H1 (cell line): ENCODE data around the gene FKRP. TPM values are rescaled to one million over a fixed set of nuclear protein-coding genes. Genes with fewer than 3 reads are reported as not detected.

Experiments used
- CTCF ChIA-PET: fragments of 300-600 bp; sonication (Branson Sonifier 250); formaldehyde crosslinking; loops from one replicate; lab custom pipeline; 2021; ENCODE audit not compliant: partially characterized antibody; lab: Charles Lee
- POLR2A ChIA-PET: fragments of 300-600 bp; sonication (Branson Sonifier 250); formaldehyde crosslinking; loops from one replicate; lab custom pipeline; 2021; ENCODE audit warnings: inconsistent platforms; ENCODE audit not compliant: partially characterized antibody; lab: Charles Lee
- DNase-seq, 2 experiments: peaks; one replicate each; pipeline versions ENCODE4 v3.0.0 to v3.0.0-alpha.2; 2010 to 2022; ENCODE audit warnings: low spot score in 2 of 2, low read depth in 1 of 2, mixed read lengths in 1 of 2
- FAIRE-seq: peaks from 2 replicates; lab custom pipeline; 2011; peaks lifted over from hg19 to GRCh38; lab: Jason Lieb, UNC
- H2AFZ ChIP-seq: 2 replicates; pipeline ENCODE4 v1.8.1; 2012; ENCODE audit warnings: low read length, inconsistent platforms
- H2AK5ac ChIP-seq: 2 replicates; pipeline ENCODE4 v1.6.1; 2013; ENCODE audit warnings: low read depth, low read length
- H2BK120ac ChIP-seq: replicated peaks from 2 replicates; pipeline ENCODE3; 2013; ENCODE audit warnings: low read depth, low read length, inconsistent platforms
- H2BK12ac ChIP-seq: 2 replicates; pipeline ENCODE4 v1.6.1; 2013; ENCODE audit warnings: low read depth, low read length
- H2BK15ac ChIP-seq: 2 replicates; pipeline ENCODE4 v1.6.1; 2013; ENCODE audit warnings: low read length
- H2BK20ac ChIP-seq: 2 replicates; pipeline ENCODE4 v1.6.1; 2013; ENCODE audit warnings: low read length
- H2BK5ac ChIP-seq: 2 replicates; pipeline ENCODE4 v1.6.1; 2013; ENCODE audit warnings: low read depth, low read length
- H3K14ac ChIP-seq: 2 replicates; pipeline ENCODE4 v1.6.1; 2013; ENCODE audit warnings: inconsistent platforms; ENCODE audit not compliant: insufficient read length
- H3K18ac ChIP-seq: 2 replicates; pipeline ENCODE4 v1.6.1; 2013; ENCODE audit warnings: low read length; ENCODE audit errors: extremely low read depth
- H3K23ac ChIP-seq: 2 replicates; pipeline ENCODE4 v1.6.1; 2013; ENCODE audit warnings: inconsistent platforms; ENCODE audit not compliant: insufficient read length
- H3K23me2 ChIP-seq: 2 replicates; pipeline ENCODE4 v1.6.1; 2013; ENCODE audit warnings: low read depth, low read length
- H3K27ac ChIP-seq: 2 replicates; pipeline ENCODE4 v1.6.1; 2011; ENCODE audit warnings: low read depth, low read length, inconsistent platforms
- H3K27me3 ChIP-seq, 4 experiments: replicated peaks in 1 of 4; 1 replicate in 1 of 4; 2 replicates in 3 of 4; pipeline versions ENCODE4 v1.6.1 to v1.8.1; 2011 to 2013; ENCODE audit warnings: low read length in 3 of 4, mild to moderate bottlenecking in 3 of 4, inconsistent platforms in 2 of 4, mixed read lengths in 2 of 4, moderate library complexity in 1 of 4; ENCODE audit not compliant: control insufficient read depth in 3 of 4, insufficient read depth in 3 of 4; ENCODE audit errors: extremely low read depth in 1 of 4
- H3K36me3 ChIP-seq, 4 experiments: 2 replicates each; pipeline versions ENCODE4 v1.6.1 to v1.8.1; 2011 to 2013; ENCODE audit warnings: mild to moderate bottlenecking in 4 of 4, low read length in 3 of 4, moderate library complexity in 2 of 4, control low read depth in 1 of 4, inconsistent platforms in 1 of 4; ENCODE audit not compliant: insufficient read depth in 4 of 4, control insufficient read depth in 2 of 4
- H3K4ac ChIP-seq: replicated peaks from 2 replicates; pipeline ENCODE3; 2013; ENCODE audit warnings: low read length, low read depth, mixed read lengths, inconsistent platforms; ENCODE audit not compliant: insufficient read length
- H3K4me1 ChIP-seq, 4 experiments: replicated peaks in 1 of 4; 1 replicate in 1 of 4; 2 replicates in 3 of 4; pipeline versions ENCODE4 v1.6.1 to v1.8.1; 2011 to 2013; ENCODE audit warnings: low read length in 3 of 4, inconsistent platforms in 2 of 4, mixed read lengths in 1 of 4; ENCODE audit not compliant: insufficient read depth in 4 of 4, control insufficient read depth in 3 of 4
- H3K4me2 ChIP-seq, 2 experiments: 2 replicates each; pipeline versions ENCODE4 v1.6.1 to v1.8.1; 2011 to 2013; ENCODE audit warnings: low read depth in 2 of 2, low read length in 2 of 2, control low read depth in 1 of 2, inconsistent platforms in 1 of 2, mild to moderate bottlenecking in 1 of 2; ENCODE audit not compliant: insufficient read depth in 1 of 2
- H3K4me3 ChIP-seq, 4 experiments: fragments of 200-600, 300-600 bp in 1 of 4; sonication (generic), shearing (Covaris generic), sonication (Bioruptor Twin) in 1 of 4; 2 replicates each; pipeline versions ENCODE4 v1.5.1 to v1.8.1; 2011 to 2016; ENCODE audit warnings: low read length in 4 of 4, low read depth in 3 of 4, control low read depth in 2 of 4, inconsistent platforms in 2 of 4, mild to moderate bottlenecking in 2 of 4, mixed read lengths in 1 of 4, moderate library complexity in 1 of 4; ENCODE audit not compliant: insufficient read depth in 2 of 4; ENCODE audit errors: extremely low read depth in 1 of 4
- H3K56ac ChIP-seq: replicated peaks from 2 replicates; pipeline ENCODE3; 2013; ENCODE audit warnings: low read depth, mild to moderate bottlenecking, mixed read lengths, low read length, inconsistent platforms; ENCODE audit not compliant: insufficient read length
- H3K79me1 ChIP-seq: 2 replicates; pipeline ENCODE4 v1.6.1; 2013; ENCODE audit warnings: low read depth, low read length, control low read depth
- H3K79me2 ChIP-seq, 2 experiments: 2 replicates each; pipeline versions ENCODE4 v1.6.1 to v1.8.1; 2012 to 2013; ENCODE audit warnings: low read length in 2 of 2, mild to moderate bottlenecking in 2 of 2, inconsistent platforms in 1 of 2; ENCODE audit not compliant: insufficient read depth in 2 of 2, control insufficient read depth in 1 of 2
- H3K9ac ChIP-seq, 4 experiments: replicated peaks in 1 of 4; 1 replicate in 1 of 4; 2 replicates in 3 of 4; pipeline versions ENCODE4 v1.6.1 to v1.8.1; 2011 to 2013; ENCODE audit warnings: low read depth in 3 of 4, low read length in 3 of 4, control low read depth in 2 of 4, mild to moderate bottlenecking in 2 of 4, moderate library complexity in 2 of 4, inconsistent platforms in 1 of 4; ENCODE audit errors: extremely low read depth in 1 of 4
- H3K9me3 ChIP-seq, 2 experiments: 2 replicates each; pipeline versions ENCODE4 v1.6.1 to v1.8.1; 2012 to 2013; ENCODE audit warnings: mild to moderate bottlenecking in 2 of 2, moderate library complexity in 2 of 2, control low read depth in 1 of 2, inconsistent platforms in 1 of 2, low read depth in 1 of 2, low read length in 1 of 2, mixed read lengths in 1 of 2; ENCODE audit not compliant: insufficient read depth in 2 of 2
- H4K20me1 ChIP-seq, 2 experiments: replicated peaks in 1 of 2; 2 replicates each; pipeline versions ENCODE3 to v1.8.1; 2011 to 2013; ENCODE audit warnings: inconsistent platforms in 2 of 2, low read length in 2 of 2, mild to moderate bottlenecking in 1 of 2; ENCODE audit not compliant: insufficient read depth in 2 of 2, control insufficient read depth in 1 of 2
- H4K5ac ChIP-seq: 2 replicates; pipeline ENCODE4 v1.6.1; 2013; ENCODE audit warnings: low read length, low read depth, mixed read lengths, inconsistent platforms; ENCODE audit not compliant: insufficient read length
- H4K8ac ChIP-seq: 2 replicates; pipeline ENCODE4 v1.8.0; 2013; ENCODE audit warnings: mild to moderate bottlenecking, moderate library complexity, low read length, inconsistent platforms; ENCODE audit not compliant: insufficient read depth; ENCODE audit errors: extremely low read depth
- H4K91ac ChIP-seq: replicated peaks from 2 replicates; pipeline ENCODE3; 2013; ENCODE audit warnings: low read length, mixed read lengths, inconsistent platforms; ENCODE audit not compliant: insufficient read length
- ASH2L ChIP-seq: fragments of 200-600, 300-600 bp; sonication (generic); IDR thresholded peaks from one replicate; pipeline ENCODE4 v1.7.1; 2017; ENCODE audit warnings: low read length
- BACH1 ChIP-seq: IDR thresholded peaks from 2 replicates; pipeline ENCODE4 v1.6.1; 2012; ENCODE audit warnings: low read length, improper control_type of control experiment
- CBX8 ChIP-seq: fragments of 300-800, 300-1000 bp; sonication (generic); IDR thresholded peaks from 2 replicates; pipeline ENCODE4 v1.7.1; 2016; ENCODE audit warnings: low read depth, low read length, borderline replicate concordance
- CREB1 ChIP-seq: IDR thresholded peaks from 2 replicates; pipeline ENCODE4 v1.6.1; 2012; ENCODE audit warnings: inconsistent platforms
- GABPA ChIP-seq: IDR thresholded peaks from 2 replicates; pipeline ENCODE4 v1.6.1; 2011; ENCODE audit warnings: mild to moderate bottlenecking, low read length, moderate library complexity, borderline replicate concordance; ENCODE audit not compliant: insufficient read depth
- HDAC2 ChIP-seq, 2 experiments: fragments of 300-600 bp in 1 of 2; sonication (generic) in 1 of 2; IDR thresholded peaks; 2 replicates each; pipeline ENCODE4 v1.6.1; 2011 to 2012; ENCODE audit warnings: low read depth in 2 of 2, low read length in 2 of 2, mild to moderate bottlenecking in 2 of 2, moderate library complexity in 2 of 2, borderline replicate concordance in 1 of 2, inconsistent platforms in 1 of 2
- HDAC6 ChIP-seq: IDR thresholded peaks from one replicate; pipeline ENCODE4 v1.7.1; 2012; ENCODE audit warnings: low read depth, mild to moderate bottlenecking, inconsistent platforms, low read length, moderate library complexity
- KDM1A ChIP-seq: fragments of 200-600, 300-600 bp; sonication (generic); IDR thresholded peaks from 2 replicates; pipeline ENCODE4 v1.7.1; 2016; ENCODE audit warnings: mild to moderate bottlenecking, low read length, borderline replicate concordance
- NANOG ChIP-seq: IDR thresholded peaks from 2 replicates; pipeline ENCODE4 v1.6.1; 2011; ENCODE audit warnings: low read length, low read depth, mild to moderate bottlenecking, inconsistent platforms; ENCODE audit not compliant: insufficient read depth, poor library complexity, severe bottlenecking
- POU5F1 ChIP-seq: IDR thresholded peaks from 2 replicates; pipeline ENCODE4 v1.6.1; 2011; ENCODE audit warnings: low read depth, mild to moderate bottlenecking, low read length, moderate library complexity
- SIRT6 ChIP-seq: IDR thresholded peaks from one replicate; pipeline ENCODE4 v1.7.1; 2012; ENCODE audit warnings: low read length, inconsistent platforms
- SIX5 ChIP-seq: IDR thresholded peaks from 2 replicates; pipeline ENCODE4 v1.6.1; 2011; ENCODE audit warnings: mild to moderate bottlenecking, low read depth, low read length
- TCF12 ChIP-seq: IDR thresholded peaks from 2 replicates; pipeline ENCODE4 v1.6.1; 2011; ENCODE audit warnings: low read depth, mild to moderate bottlenecking, low read length
- WGBS, 2 experiments: shearing (Covaris generic) in 1 of 2; methylation state at CpG; one replicate each; pipeline versions ENCODE4 v1.1.6 to v1.1.7; 2013 to 2015; ENCODE audit warnings: low lambda C conversion rate in 2 of 2, mixed read lengths in 2 of 2, inconsistent platforms in 1 of 2, low coverage in 1 of 2, missing lambda C conversion rate in 1 of 2; ENCODE audit not compliant: insufficient replicate concordance in 2 of 2, insufficient coverage in 1 of 2, insufficient read length in 1 of 2; ENCODE audit errors: extremely low coverage in 1 of 2, missing lambda C conversion rate in 1 of 2; 5-methylcytosine and 5-hydroxymethylcytosine counted together
- polyA plus RNA-seq, 7 experiments: library from polyadenylated mRNA; depleted of rRNA in 3 of 7; stranded (reverse) in 5 of 7; unstranded in 2 of 7; fragments of >200 nt in 5 of 7; fragments of 200-250 nt in 2 of 7; gene quantifications; 1 replicate in 5 of 7; 2 replicates in 1 of 7; 4 replicates in 1 of 7; pipeline versions ENCODE4 v1.2.1 to v1.2.3, GENCODE V29; 2011 to 2013; ENCODE audit warnings: missing spikeins in 2 of 7, mixed read lengths in 2 of 7
- total RNA-seq: library from RNA; stranded (reverse); fragmentation: NEBNext Ultra II Directional; extraction: Animal tissue kit (Norgen Biotek cat#: 25700); gene quantifications from 2 replicates; pipeline ENCODE4 v1.2.1, GENCODE V29; 2021

Gene FKRP
- total and polyA plus RNA-seq, 2 of the 8 experiments (the other 6 are each of a cell fraction or from before 2014, with no cell fraction given) = 17.1 to 24.4 TPM

- H3K56ac ChIP-seq = no peak overlapping the region
- CTCF ChIA-PET = interaction anchor here (1.1 to 12.0 kb wide), 5 partner anchors 13 to 64 kb away, joined by 3 to 176 read pairs (median 3); no protein-coding TSS in a partner anchor
- no peak overlapping the region for H2BK12ac ChIP-seq
- no peak overlapping the region for H3K4ac ChIP-seq
- no peak overlapping the region for H3K9ac ChIP-seq
- no peak overlapping the region for H2BK15ac ChIP-seq
- POLR2A ChIA-PET = interaction anchor here (0.6 to 18.6 kb wide), 13 partner anchors 8 to 172 kb away, joined by 3 to 333 read pairs (median 3); partner anchors contain the start of gene SLC1A5
- DNase-seq (no peak), FAIRE-seq (no peak)
- H2BK20ac ChIP-seq = no peak overlapping the region
- no peak overlapping the region for H2BK5ac ChIP-seq
- H4K91ac ChIP-seq = no peak overlapping the region
- H2BK120ac ChIP-seq = no peak overlapping the region
- peaks cover 0 to 1% (median 0%) of the 10 kb centered on the region in 4 experiments; a peak in 1 of 7 replicates for H3K4me1 ChIP-seq
- no peak overlapping the region for H4K8ac ChIP-seq
- peaks cover 13 to 16% of the 10 kb centered on the region in 2 experiments for H4K20me1 ChIP-seq
- no peaks in the 10 kb centered on the region for H3K79me2 ChIP-seq
- H3K4me3 ChIP-seq = no peak overlapping the region
- no peak overlapping the region for H3K4me2 ChIP-seq
- H3K27ac ChIP-seq = no peak overlapping the region
- H3K14ac ChIP-seq = no peak overlapping the region
- WGBS, 2 experiments = 91% methylated on average over 12 of the region's 12 CpGs; no CpG with 5 or more reads in 1 of the 2 experiments
- no peak overlapping the region for H2AK5ac ChIP-seq
- H3K9me3 ChIP-seq = no peaks in the 10 kb centered on the region
- H4K5ac ChIP-seq = no peak overlapping the region
- peaks cover 18 to 36% (median 24%) of the 10 kb centered on the region in 4 experiments for H3K36me3 ChIP-seq
- H2AFZ ChIP-seq = no peak overlapping the region
- H3K79me1 ChIP-seq = peaks cover 3% of the 10 kb centered on the region; the same call in 1 of the 2 replicates
- no peaks in the 10 kb centered on the region for H3K27me3 ChIP-seq
- no peaks in the 10 kb centered on the region for H3K23me2 ChIP-seq
- H3K23ac ChIP-seq = no peak overlapping the region
- H3K18ac ChIP-seq = no peak overlapping the region
- TF ChIP-seq NANOG (no peak), ASH2L (no peak), HDAC2 (IDR thresholded peaks at IDR 0.05; ENCODE audit: borderline replicate concordance in 1 of 2, low read depth in 2 of 2, low read length in 2 of 2) (no peak), GABPA (no peak), HDAC6 (no peak), POU5F1 (no peak), CREB1 (no peak), KDM1A (no peak), TCF12 (no peak), SIX5 (no peak), SIRT6 (no peak), BACH1 (no peak), CBX8 (no peak)
Observed at GRCh38 chr19:46772170-46773017, 26.5 kb downstream of the FKRP start.
